PC-9 (cell line): ENCODE measurements around the gene AGMO. TPM values are rescaled to one million over a fixed set of nuclear protein-coding genes. Genes with fewer than 3 reads are reported as not detected.

Source experiments
- BruUV-seq: library from RNA; stranded (reverse); fragments of 400-500 nt; replicated peaks from 2 replicates; lab custom pipeline; 2021; lab: Mats Ljungman, UMichigan
- CTCF ChIA-PET: fragments of 300-600 bp; sonication (Branson Sonifier 250); formaldehyde crosslinking; loops from one replicate; lab custom pipeline; 2022; ENCODE audit warnings: antibody characterized with exemption; lab: Charles Lee
- POLR2A ChIA-PET: fragments of 300-600 bp; sonication (Branson Sonifier 250); formaldehyde crosslinking; loops from one replicate; lab custom pipeline; 2022; ENCODE audit warnings: antibody characterized with exemption; ENCODE audit not compliant: unreplicated experiment; lab: Charles Lee
- DNase-seq, 2 experiments: peaks; one replicate each; pipeline versions ENCODE4 v3.0.0 to v3.0.0-alpha.2; 2015 to 2022; ENCODE audit warnings: mixed read lengths in 1 of 2
- H2AFZ ChIP-seq: fragments of 200-600 bp; sonication (generic); 2 replicates; pipeline ENCODE4 v1.8.1; 2017; ENCODE audit warnings: antibody characterized with exemption
- H3F3A ChIP-seq: fragments of 200-600 bp; sonication (generic); 2 replicates; pipeline ENCODE4 v1.8.1; 2017; ENCODE audit warnings: antibody characterized with exemption, mild to moderate bottlenecking, low read depth; ENCODE audit not compliant: insufficient read depth
- H3K27ac ChIP-seq: fragments of 200-600 bp; sonication (generic); 2 replicates; pipeline ENCODE4 v1.6.1; 2016; ENCODE audit warnings: mixed run types
- H3K27me3 ChIP-seq: fragments of 200-600 bp; sonication (generic); 2 replicates; pipeline ENCODE4 v1.6.1; 2016; ENCODE audit warnings: low read depth, mixed run types; ENCODE audit not compliant: insufficient read depth
- H3K36me3 ChIP-seq: fragments of 200-600 bp; sonication (generic); 2 replicates; pipeline ENCODE4 v1.6.1; 2016; ENCODE audit warnings: low read depth, mixed run types
- H3K4me1 ChIP-seq: fragments of 200-600 bp; sonication (generic); replicated peaks from 2 replicates; pipeline ENCODE4 v1.6.1; 2016; ENCODE audit warnings: mixed run types; ENCODE audit not compliant: insufficient read depth
- H3K4me2 ChIP-seq: fragments of 200-600 bp; sonication (generic); 2 replicates; pipeline ENCODE4 v1.6.1; 2017; ENCODE audit warnings: mixed run types
- H3K4me3 ChIP-seq: fragments of 200-600 bp; sonication (generic); 2 replicates; pipeline ENCODE4 v1.6.1; 2016; ENCODE audit warnings: mixed run types
- H3K79me2 ChIP-seq: fragments of 200-600 bp; sonication (generic); 2 replicates; pipeline ENCODE4 v1.6.1; 2017; ENCODE audit warnings: low read depth, mixed run types
- H3K9me2 ChIP-seq: fragments of 200-600 bp; sonication (generic); 2 replicates; pipeline ENCODE4 v1.8.1; 2017; ENCODE audit warnings: mild to moderate bottlenecking; ENCODE audit not compliant: insufficient read depth
- H3K9me3 ChIP-seq: fragments of 200-600 bp; sonication (generic); 2 replicates; pipeline ENCODE4 v1.8.1; 2016; ENCODE audit warnings: low read depth; ENCODE audit not compliant: insufficient read depth
- H4K20me1 ChIP-seq: fragments of 200-600 bp; sonication (generic); 2 replicates; pipeline ENCODE4 v1.8.1; 2017; ENCODE audit not compliant: insufficient read depth
- CTCF ChIP-seq: fragments of 200-600 bp; sonication (generic); conservative IDR thresholded peaks from 2 replicates; pipeline ENCODE4 v1.6.1; 2017; ENCODE audit warnings: mixed run types, antibody characterized with exemption, mild to moderate bottlenecking, moderate library complexity
- EZH2 ChIP-seq: fragments of 200-600 bp; sonication (generic); IDR thresholded peaks from 2 replicates; pipeline ENCODE4 v1.8.0; 2017; ENCODE audit warnings: antibody characterized with exemption, low read depth
- intact Hi-C: fragments of 100-400 bp; cut with micrococcal nuclease; formaldehyde crosslinking; loops from one replicate; pipeline ENCODE4 v1.10.0; 2022; ENCODE audit not compliant: unreplicated experiment
- total RNA-seq: library from RNA; stranded (reverse); gene quantifications from 2 replicates; pipeline ENCODE4 v1.2.3, GENCODE V29; 2021

The AGMO gene
- total RNA-seq, 1 experiment from 2014 or later, result not detected

- no peaks in the 10 kb centered on the region for H3K4me1 ChIP-seq
- no peak overlapping the region for H3K4me2 ChIP-seq
- no TSS peak for BruUV-seq
- no peak overlapping the region for H2AFZ ChIP-seq
- no peaks in the 10 kb centered on the region for H3K27me3 ChIP-seq
- peaks cover 3% of the 10 kb centered on the region; the same call in 1 of the 2 replicates for H3K9me3 ChIP-seq
- no peaks in the 10 kb centered on the region for H4K20me1 ChIP-seq
- POLR2A ChIA-PET, result no interaction called here
- no peak for DNase-seq
- H3K36me3 ChIP-seq, result no peaks in the 10 kb centered on the region
- CTCF ChIA-PET, result interaction anchor here (0.6 kb wide), 2 partner anchors 412 to 1136 kb away, joined by 4 read pairs; no protein-coding TSS in a partner anchor
- H3F3A ChIP-seq, result no peaks in the 10 kb centered on the region
- no peak overlapping the region for H3K4me3 ChIP-seq
- no peak for TF ChIP-seq CTCF
- TF ChIP-seq EZH2, result no peak
- H3K27ac ChIP-seq, result no peak overlapping the region
- no peaks in the 10 kb centered on the region for H3K79me2 ChIP-seq
- no peaks in the 10 kb centered on the region for H3K9me2 ChIP-seq
- intact Hi-C loops, result loop anchor here (5.0 kb wide), 1 partner anchor 293 kb away; no protein-coding TSS in a partner anchor
Measured at GRCh38 chr7:15309872-15310271, 251.9 kb downstream of the AGMO start.

GRCh38 chr7:15308821-15309220 lies 253.0 kb downstream of the AGMO start:
- Histone ChIP-seq H3F3A (no peaks in the 10 kb centered on the region), H3K79me2 (no peaks in the 10 kb centered on the region), H3K36me3 (no peaks in the 10 kb centered on the region), H3K27me3 (no peaks in the 10 kb centered on the region), H3K4me3 (no peak overlapping the region), H3K27ac (no peak overlapping the region), H3K9me3 (peaks cover 3% of the 10 kb centered on the region; the same call in 1 of the 2 replicates), H3K4me2 (no peak overlapping the region), H3K4me1 (no peaks in the 10 kb centered on the region), H3K9me2 (no peaks in the 10 kb centered on the region), H4K20me1 (no peaks in the 10 kb centered on the region), H2AFZ (no peak overlapping the region)
- intact Hi-C loops, result loop anchor here (5.0 kb wide), 1 partner anchor 292 kb away; no protein-coding TSS in a partner anchor
- no TSS peak for BruUV-seq
- ChIA-PET CTCF (no interaction called here), POLR2A (no interaction called here)
- no peak for DNase-seq
- TF ChIP-seq EZH2 (no peak), CTCF (no peak)

GRCh38 chr7:15306296-15306695 lies 255.5 kb downstream of the AGMO start:
- TF ChIP-seq EZH2 (no peak), CTCF (no peak)
- no peak overlapping the region for H2AFZ ChIP-seq
- CTCF ChIA-PET, result no interaction called here
- no peak overlapping the region for H3K27ac ChIP-seq
- no peaks in the 10 kb centered on the region for H3F3A ChIP-seq
- no TSS peak for BruUV-seq
- no peaks in the 10 kb centered on the region for H4K20me1 ChIP-seq
- H3K4me2 ChIP-seq, result no peak overlapping the region
- H3K4me1 ChIP-seq, result no peaks in the 10 kb centered on the region
- no peak for DNase-seq
- H3K9me3 ChIP-seq, result peaks cover 3% of the 10 kb centered on the region; the same call in 1 of the 2 replicates
- intact Hi-C loops, result loop anchor here (5.0 kb wide), 1 partner anchor 289 kb away; no protein-coding TSS in a partner anchor
- H3K27me3 ChIP-seq, result no peaks in the 10 kb centered on the region
- no peak overlapping the region for H3K4me3 ChIP-seq
- H3K79me2 ChIP-seq, result no peaks in the 10 kb centered on the region
- H3K9me2 ChIP-seq, result no peaks in the 10 kb centered on the region
- H3K36me3 ChIP-seq, result no peaks in the 10 kb centered on the region
- POLR2A ChIA-PET, result no interaction called here
